ENCODE results near the gene ARHGAP10.

ARHGAP10 gene

DNA sequence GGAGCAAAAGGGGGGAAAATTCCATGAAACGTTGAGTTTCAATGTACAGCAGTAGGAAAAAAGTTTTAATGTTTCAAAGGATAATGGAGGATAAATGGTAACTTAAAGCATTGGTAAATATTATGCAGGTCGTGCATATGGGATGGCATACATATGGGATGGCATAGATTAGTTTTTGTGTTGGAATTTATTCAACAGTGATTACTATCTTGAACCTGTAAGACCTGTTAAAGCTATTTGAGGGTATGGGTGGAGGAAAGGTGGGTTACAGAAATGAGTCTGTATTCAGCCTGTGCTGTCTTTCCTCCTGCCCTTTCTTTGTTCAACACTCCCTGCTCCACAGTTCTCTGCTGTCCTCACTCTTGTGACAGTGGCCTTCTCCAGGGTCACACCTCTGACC lies 54.6 kb downstream of the ARHGAP10 start:
- TF ChIP-seq, protein P1, sequence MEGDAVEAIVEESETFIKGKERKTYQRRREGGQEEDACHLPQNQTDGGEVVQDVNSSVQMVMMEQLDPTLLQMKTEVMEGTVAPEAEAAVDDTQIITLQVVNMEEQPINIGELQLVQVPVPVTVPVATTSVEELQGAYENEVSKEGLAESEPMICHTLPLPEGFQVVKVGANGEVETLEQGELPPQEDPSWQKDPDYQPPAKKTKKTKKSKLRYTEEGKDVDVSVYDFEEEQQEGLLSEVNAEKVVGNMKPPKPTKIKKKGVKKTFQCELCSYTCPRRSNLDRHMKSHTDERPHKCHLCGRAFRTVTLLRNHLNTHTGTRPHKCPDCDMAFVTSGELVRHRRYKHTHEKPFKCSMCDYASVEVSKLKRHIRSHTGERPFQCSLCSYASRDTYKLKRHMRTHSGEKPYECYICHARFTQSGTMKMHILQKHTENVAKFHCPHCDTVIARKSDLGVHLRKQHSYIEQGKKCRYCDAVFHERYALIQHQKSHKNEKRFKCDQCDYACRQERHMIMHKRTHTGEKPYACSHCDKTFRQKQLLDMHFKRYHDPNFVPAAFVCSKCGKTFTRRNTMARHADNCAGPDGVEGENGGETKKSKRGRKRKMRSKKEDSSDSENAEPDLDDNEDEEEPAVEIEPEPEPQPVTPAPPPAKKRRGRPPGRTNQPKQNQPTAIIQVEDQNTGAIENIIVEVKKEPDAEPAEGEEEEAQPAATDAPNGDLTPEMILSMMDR (IDR thresholded peaks at IDR 0.05; ENCODE audit: insufficient read depth, missing control alignments): no peak
- FAIRE-seq (no peak), DNase-seq (ENCODE audit: insufficient read length, low spot score) (no peak)

DNA sequence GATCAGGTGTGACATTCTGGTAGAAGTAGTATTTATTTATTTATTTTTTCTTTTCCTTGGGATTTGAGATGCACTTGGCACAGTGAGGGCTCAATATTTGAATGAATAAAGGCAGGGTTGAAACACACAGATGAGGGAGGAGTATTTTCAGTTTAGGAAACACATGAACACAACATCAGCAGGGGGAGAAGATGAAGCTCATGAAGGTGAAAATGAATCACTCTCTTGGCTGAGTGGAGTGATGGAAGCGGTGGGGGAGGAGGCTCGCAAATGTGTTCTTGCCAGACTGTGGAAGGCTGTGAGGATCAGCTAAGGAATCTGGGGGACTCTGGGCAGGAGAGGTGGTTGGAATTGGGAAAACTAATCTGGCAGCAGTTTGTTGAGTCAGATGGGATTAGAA lies 55.3 kb downstream of the ARHGAP10 start:
- TF ChIP-seq, protein P1 (IDR thresholded peaks at IDR 0.05; ENCODE audit: insufficient read depth, missing control alignments): no peak
- no peak for FAIRE-seq
- DNase-seq (ENCODE audit: insufficient read length, low spot score): no peak

DNA sequence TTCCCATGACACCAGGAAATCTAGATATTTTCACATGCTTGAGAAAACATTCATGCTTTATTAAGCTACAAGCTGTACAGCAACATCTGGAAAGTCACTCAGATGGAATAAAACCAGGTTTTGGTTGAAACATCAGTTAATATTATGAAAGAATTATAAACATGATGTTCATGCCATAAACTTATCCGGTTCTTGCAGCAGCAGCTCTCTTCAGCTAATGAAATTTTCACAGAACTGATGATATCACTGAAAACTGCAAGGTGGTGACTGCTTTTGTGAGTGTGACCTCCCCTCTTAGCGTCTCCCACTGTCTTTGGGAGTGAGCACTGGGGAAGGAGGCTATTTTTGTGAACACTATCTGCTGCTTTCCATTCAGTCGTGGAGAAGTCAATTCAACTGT lies 56.9 kb downstream of the ARHGAP10 start:
- FAIRE-seq (no peak), DNase-seq (ENCODE audit: insufficient read length, low spot score) (no peak)
- TF ChIP-seq, protein P1 (IDR thresholded peaks at IDR 0.05; ENCODE audit: insufficient read depth, missing control alignments): no peak

DNA sequence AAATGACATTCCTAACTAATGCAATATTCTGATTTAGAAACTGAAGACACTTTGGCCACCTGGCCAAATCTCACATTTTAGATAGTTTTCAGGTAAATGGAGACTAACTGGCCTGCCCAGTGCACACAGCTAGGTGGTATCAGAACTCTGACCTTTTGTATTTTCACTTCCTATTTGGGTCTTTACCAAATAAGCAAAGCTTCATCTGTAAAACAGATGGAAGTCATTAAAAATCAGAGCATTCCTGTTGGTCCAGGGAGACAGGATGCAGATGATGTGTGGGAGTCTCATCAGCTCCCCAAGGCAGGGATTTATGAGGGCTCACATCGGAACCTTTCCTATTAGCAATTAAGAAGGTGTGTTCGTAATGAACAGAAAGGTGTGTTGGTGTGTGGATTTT lies 57.7 kb downstream of the ARHGAP10 start:
- FAIRE-seq (no peak), DNase-seq (ENCODE audit: insufficient read length, low spot score) (no peak)
- TF ChIP-seq, protein P1 (IDR thresholded peaks at IDR 0.05; ENCODE audit: insufficient read depth, missing control alignments): no peak

DNA sequence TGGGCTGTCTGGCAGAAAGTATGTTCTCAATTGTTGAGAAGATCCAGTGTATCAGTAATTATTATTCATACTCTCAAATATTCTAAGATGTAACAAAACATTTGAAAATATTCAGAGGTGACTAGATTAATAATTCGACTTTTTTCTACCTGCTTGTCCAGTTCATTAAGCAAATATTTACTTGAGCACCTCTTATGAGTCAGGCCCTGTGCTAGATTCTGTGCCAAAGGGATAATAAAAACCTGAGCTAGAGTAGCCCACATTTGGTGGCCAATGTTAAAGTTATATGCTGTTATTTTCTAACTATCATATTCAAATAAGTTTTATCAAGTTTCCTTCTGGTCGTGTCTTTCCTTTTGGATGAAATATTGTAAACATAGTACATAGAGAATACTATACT lies 58.5 kb downstream of the ARHGAP10 start:
- DNase-seq (ENCODE audit: insufficient read length, low spot score) (no peak), FAIRE-seq (no peak)
- TF ChIP-seq, protein P1 (IDR thresholded peaks at IDR 0.05; ENCODE audit: insufficient read depth, missing control alignments): no peak

DNA sequence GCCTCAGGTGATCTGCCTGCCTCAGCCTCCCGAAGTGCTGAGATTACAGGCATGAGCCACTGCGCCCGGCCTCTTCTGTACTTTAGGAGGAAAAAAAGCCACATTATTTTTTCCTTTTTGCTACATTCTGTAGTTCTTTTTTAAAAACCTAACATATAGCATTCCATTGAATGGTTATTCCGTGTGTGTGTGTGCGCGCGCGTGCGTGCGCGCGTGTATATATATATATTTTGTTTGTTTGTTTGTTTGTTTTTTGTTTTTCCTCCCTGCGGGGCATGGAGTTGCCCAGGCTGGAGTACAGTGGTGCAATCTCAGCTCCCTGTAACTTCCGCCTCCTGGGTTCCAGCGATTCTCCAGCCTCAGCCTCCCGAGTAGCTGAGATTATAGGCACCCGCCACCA lies 59.5 kb downstream of the ARHGAP10 start:
- FAIRE-seq: no peak
- DNase-seq (ENCODE audit: insufficient read length, low spot score): no peak
- TF ChIP-seq, protein P1 (IDR thresholded peaks at IDR 0.05; ENCODE audit: insufficient read depth, missing control alignments): no peak

DNA sequence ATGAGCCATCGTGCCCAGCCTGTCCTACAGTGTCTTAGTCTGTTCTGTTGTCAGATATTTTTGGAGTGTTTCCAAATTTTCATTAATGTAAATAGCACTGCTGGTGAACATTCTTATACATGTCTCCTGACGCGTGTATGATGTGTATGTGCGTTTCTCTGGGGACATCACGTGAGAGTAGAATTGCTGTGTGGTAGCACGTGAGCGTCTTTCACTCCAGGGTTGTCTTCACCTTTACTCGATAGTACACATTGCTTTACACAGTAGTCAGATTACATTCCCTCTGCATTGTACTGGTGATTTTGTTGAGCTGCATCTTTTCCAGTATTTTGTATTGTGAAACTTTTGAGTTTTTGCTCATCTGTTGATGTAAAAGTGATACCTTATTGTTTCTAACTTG lies 60.0 kb downstream of the ARHGAP10 start:
- no peak for DNase-seq (ENCODE audit: insufficient read length, low spot score)
- TF ChIP-seq, protein P1 (IDR thresholded peaks at IDR 0.05; ENCODE audit: insufficient read depth, missing control alignments): no peak
- FAIRE-seq: no peak

Data from D721Med (cell line).